HepG2 (cell line): Measurements from ENCODE around the gene NISCH. TPM values are rescaled to one million over a fixed set of nuclear protein-coding genes. Genes with fewer than 3 reads are reported as not detected.

Experiments
- ARNT2 ChIP-seq: sonication (generic); formaldehyde crosslinking; IDR thresholded peaks from 2 replicates; pipeline ENCODE4 v1.8.0; 2022; ENCODE audit warnings: mild to moderate bottlenecking, low read depth, missing genetic modification reagents, moderate library complexity
- ATF3 ChIP-seq: sonication (generic); formaldehyde crosslinking; IDR thresholded peaks from 2 replicates; pipeline ENCODE4 v1.4.0; 2020; ENCODE audit warnings: missing genetic modification reagents
- CC2D1A ChIP-seq: sonication (generic); formaldehyde crosslinking; IDR thresholded peaks from 2 replicates; pipeline ENCODE4 v1.8.1; 2023; ENCODE audit warnings: mild to moderate bottlenecking, missing genetic modification reagents
- CCAR2 ChIP-seq: fragments of 200-400 bp; formaldehyde crosslinking; optimal IDR thresholded peaks from 2 replicates; pipeline ENCODE3; 2018; ENCODE audit warnings: low read depth, mild to moderate bottlenecking, low read length, moderate library complexity
- DZIP1 ChIP-seq: sonication (generic); formaldehyde crosslinking; IDR thresholded peaks from 2 replicates; pipeline ENCODE4 v1.5.0; 2020; ENCODE audit warnings: mild to moderate bottlenecking, missing genetic modification reagents
- HCFC1 ChIP-seq: fragments of 150-350 bp; IDR thresholded peaks from 2 replicates; pipeline ENCODE4 v1.6.1; 2014; ENCODE audit warnings: low read depth, low read length
- HES4 ChIP-seq: sonication (generic); formaldehyde crosslinking; IDR thresholded peaks from 2 replicates; pipeline ENCODE4 v1.9.0; 2021; ENCODE audit warnings: mild to moderate bottlenecking, missing genetic modification reagents, borderline replicate concordance
- JDP2 ChIP-seq: sonication (generic); formaldehyde crosslinking; IDR thresholded peaks from 2 replicates; pipeline ENCODE4 v1.8.1; 2022; ENCODE audit warnings: missing genetic modification reagents, borderline replicate concordance
- MYPOP ChIP-seq: sonication (generic); formaldehyde crosslinking; IDR thresholded peaks from 2 replicates; pipeline ENCODE4 v1.8.1; 2023; ENCODE audit warnings: mild to moderate bottlenecking, moderate library complexity, missing genetic modification reagents
- NFKBIZ ChIP-seq: IDR thresholded peaks from 2 replicates; pipeline ENCODE4 v1.6.1; 2018; ENCODE audit warnings: missing genetic modification reagents, missing compliant biosample characterization
- NFRKB ChIP-seq: fragments of 450-650 bp; IDR thresholded peaks from 2 replicates; pipeline ENCODE4 v1.6.1; 2017
- POLR2AphosphoS2 ChIP-seq: IDR thresholded peaks from 2 replicates; pipeline ENCODE4 v1.6.1; 2011; ENCODE audit warnings: low read depth, low read length, improper control_type of control experiment
- RXRA ChIP-seq: sonication (generic); formaldehyde crosslinking; IDR thresholded peaks from 2 replicates; pipeline ENCODE4 v1.5.1; 2020; ENCODE audit warnings: missing genetic modification reagents
- TBP ChIP-seq: sonication (generic); formaldehyde crosslinking; IDR thresholded peaks from 2 replicates; pipeline ENCODE4 v1.5.0; 2020; ENCODE audit warnings: missing genetic modification reagents
- TERF1 ChIP-seq: sonication (generic); formaldehyde crosslinking; IDR thresholded peaks from 2 replicates; pipeline ENCODE4 v1.8.0; 2022; ENCODE audit warnings: mild to moderate bottlenecking, missing genetic modification reagents, moderate library complexity
- THRA ChIP-seq: sonication (generic); formaldehyde crosslinking; IDR thresholded peaks from 2 replicates; pipeline ENCODE4 v1.4.0; 2020; ENCODE audit warnings: missing genetic modification reagents, borderline replicate concordance
- YEATS4 ChIP-seq: sonication (generic); formaldehyde crosslinking; IDR thresholded peaks from 2 replicates; pipeline ENCODE4 v1.4.0; 2020; ENCODE audit warnings: missing genetic modification reagents, borderline replicate concordance
- ZBTB7A ChIP-seq: sonication (generic); formaldehyde crosslinking; IDR thresholded peaks from 2 replicates; pipeline ENCODE4 v1.8.0; 2022; ENCODE audit warnings: mild to moderate bottlenecking, missing genetic modification reagents
- ZMAT5 ChIP-seq: sonication (generic); formaldehyde crosslinking; IDR thresholded peaks from 2 replicates; pipeline ENCODE4 v1.5.0; 2020; ENCODE audit warnings: mild to moderate bottlenecking, low read depth, missing genetic modification reagents, borderline replicate concordance
- ZNF12 ChIP-seq: sonication (generic); formaldehyde crosslinking; IDR thresholded peaks from 2 replicates; pipeline ENCODE4 v1.5.0; 2020; ENCODE audit warnings: missing genetic modification reagents
- ZNF597 ChIP-seq: sonication (generic); formaldehyde crosslinking; IDR thresholded peaks from 2 replicates; pipeline ENCODE4 v1.5.0; 2020; ENCODE audit warnings: missing genetic modification reagents
- ZNF619 ChIP-seq: sonication (generic); formaldehyde crosslinking; IDR thresholded peaks from 2 replicates; pipeline ENCODE4 v1.4.0; 2020; ENCODE audit warnings: mild to moderate bottlenecking, missing genetic modification reagents
- polyA plus RNA-seq, 8 experiments: library from polyadenylated mRNA; depleted of rRNA in 3 of 8; stranded (reverse) in 7 of 8; unstranded in 1 of 8; fragments of >200 nt; fragmentation: Illumina TruSeq in 4 of 8; extraction: Trizol in 4 of 8; gene quantifications; 2 replicates each; pipeline versions ENCODE4 v1.2.1 to v1.2.3, GENCODE V29; 2011 to 2016; ENCODE audit warnings: low read depth in 4 of 8, missing spikeins in 1 of 8, mixed read lengths in 1 of 8; ENCODE audit not compliant: insufficient read depth in 1 of 8
- total RNA-seq, 5 experiments: library from RNA; depleted of rRNA; stranded (reverse); fragments of >200 nt; fragmentation: Illumina TruSeq; extraction: Trizol; gene quantifications; 2 replicates each; pipeline ENCODE4 v1.2.3, GENCODE V29; 2016; ENCODE audit warnings: low read depth in 1 of 5

Gene NISCH
- total and polyA plus RNA-seq, 2 of the 13 experiments (the other 11 are each of a cell fraction or from before 2014, with no cell fraction given): 27.0 to 47.6 TPM

GRCh38 chr3:52536369-52537164 lies 81.2 kb downstream of the NISCH start, which contains the start of gene UQCC5 (continued):
- no peak for TF ChIP-seq ZNF597
- TF ChIP-seq NFRKB: no peak
- no peak for TF ChIP-seq HCFC1
- no peak for TF ChIP-seq ZNF619
- TF ChIP-seq MYPOP (CRISPR knock-in tag): peak; percentile 90
- peak; percentile 91 for TF ChIP-seq ARNT2 (CRISPR knock-in tag)
- no peak for TF ChIP-seq CC2D1A (CRISPR knock-in tag)
- TF ChIP-seq ZNF12 (CRISPR knock-in tag): no peak
- TF ChIP-seq POLR2AphosphoS2: 0 out of 2 replicates have a peak, but pooled peaks have one; percentile 40
- no peak; the same call in 1 of the 2 replicates for TF ChIP-seq JDP2 (CRISPR knock-in tag)
- peak; percentile 17 for TF ChIP-seq THRA
- TF ChIP-seq NFKBIZ (CRISPR knock-in tag): no peak; the same call in none of the 2 replicates
- no peak for TF ChIP-seq TERF1 (CRISPR knock-in tag)
- peak; percentile 87 for TF ChIP-seq ZBTB7A
- TF ChIP-seq CCAR2: no peak
- peak; percentile 69 for TF ChIP-seq RXRA (CRISPR knock-in tag)
- no peak for TF ChIP-seq ZMAT5 (CRISPR knock-in tag)
- peak; percentile 94 for TF ChIP-seq YEATS4 (CRISPR knock-in tag)
- TF ChIP-seq TBP (CRISPR knock-in tag): no peak
- TF ChIP-seq HES4 (CRISPR knock-in tag): peak; percentile 98
- TF ChIP-seq ATF3 (CRISPR knock-in tag): no peak; the same call in 1 of the 2 replicates
- peak; percentile 77; the same call in 1 of the 2 replicates for TF ChIP-seq DZIP1 (CRISPR knock-in tag)
